HL-60 (cell line): Measurements from ENCODE around the gene REM1.
"Not testable (repeated sequence)": the region's sequence is repeated elsewhere in the genome, so short reads cannot be mapped to it uniquely, and the experiment has no call there.

Source experiments
- GABPA ChIP-seq: IDR thresholded peaks from 2 replicates; pipeline ENCODE4 v1.6.1; 2012; ENCODE audit warnings: low read depth
- POLR2AphosphoS5 ChIP-seq: IDR thresholded peaks from 2 replicates; pipeline ENCODE4 v1.6.1; 2012; ENCODE audit warnings: low read depth
- REST ChIP-seq: IDR thresholded peaks from 2 replicates; pipeline ENCODE4 v1.6.1; 2012; ENCODE audit warnings: low read depth; ENCODE audit not compliant: insufficient replicate concordance
- SPI1 ChIP-seq: IDR thresholded peaks from 2 replicates; pipeline ENCODE4 v1.6.1; 2012; ENCODE audit warnings: low read depth, mild to moderate bottlenecking, borderline replicate concordance
- TF ChIP-seq, protein P1 (sequence below): IDR thresholded peaks from one replicate; pipeline ENCODE4 v1.5.1; 2011; ENCODE audit warnings: low read length, control low read depth, inconsistent platforms; ENCODE audit not compliant: insufficient read depth

- TF ChIP-seq POLR2AphosphoS5, GABPA, REST, SPI1: not testable (repeated sequence)
- TF ChIP-seq, protein P1, sequence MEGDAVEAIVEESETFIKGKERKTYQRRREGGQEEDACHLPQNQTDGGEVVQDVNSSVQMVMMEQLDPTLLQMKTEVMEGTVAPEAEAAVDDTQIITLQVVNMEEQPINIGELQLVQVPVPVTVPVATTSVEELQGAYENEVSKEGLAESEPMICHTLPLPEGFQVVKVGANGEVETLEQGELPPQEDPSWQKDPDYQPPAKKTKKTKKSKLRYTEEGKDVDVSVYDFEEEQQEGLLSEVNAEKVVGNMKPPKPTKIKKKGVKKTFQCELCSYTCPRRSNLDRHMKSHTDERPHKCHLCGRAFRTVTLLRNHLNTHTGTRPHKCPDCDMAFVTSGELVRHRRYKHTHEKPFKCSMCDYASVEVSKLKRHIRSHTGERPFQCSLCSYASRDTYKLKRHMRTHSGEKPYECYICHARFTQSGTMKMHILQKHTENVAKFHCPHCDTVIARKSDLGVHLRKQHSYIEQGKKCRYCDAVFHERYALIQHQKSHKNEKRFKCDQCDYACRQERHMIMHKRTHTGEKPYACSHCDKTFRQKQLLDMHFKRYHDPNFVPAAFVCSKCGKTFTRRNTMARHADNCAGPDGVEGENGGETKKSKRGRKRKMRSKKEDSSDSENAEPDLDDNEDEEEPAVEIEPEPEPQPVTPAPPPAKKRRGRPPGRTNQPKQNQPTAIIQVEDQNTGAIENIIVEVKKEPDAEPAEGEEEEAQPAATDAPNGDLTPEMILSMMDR, result not testable (repeated sequence)
These were observed 47.5 kb upstream of the REM1 start for GRCh38 chr20:31427576-31427975.
